Measurements from ENCODE around the gene FBH1.

The FBH1 gene

GRCh38 chr10:5976512-5977470, 86.7 kb downstream of the FBH1 start:
- peak in 2 of 3 experiments; percentile 23 to 49 for DNase-seq (ENCODE audit: low read depth in 2 of 3, low spot score in 2 of 3)

DNA sequence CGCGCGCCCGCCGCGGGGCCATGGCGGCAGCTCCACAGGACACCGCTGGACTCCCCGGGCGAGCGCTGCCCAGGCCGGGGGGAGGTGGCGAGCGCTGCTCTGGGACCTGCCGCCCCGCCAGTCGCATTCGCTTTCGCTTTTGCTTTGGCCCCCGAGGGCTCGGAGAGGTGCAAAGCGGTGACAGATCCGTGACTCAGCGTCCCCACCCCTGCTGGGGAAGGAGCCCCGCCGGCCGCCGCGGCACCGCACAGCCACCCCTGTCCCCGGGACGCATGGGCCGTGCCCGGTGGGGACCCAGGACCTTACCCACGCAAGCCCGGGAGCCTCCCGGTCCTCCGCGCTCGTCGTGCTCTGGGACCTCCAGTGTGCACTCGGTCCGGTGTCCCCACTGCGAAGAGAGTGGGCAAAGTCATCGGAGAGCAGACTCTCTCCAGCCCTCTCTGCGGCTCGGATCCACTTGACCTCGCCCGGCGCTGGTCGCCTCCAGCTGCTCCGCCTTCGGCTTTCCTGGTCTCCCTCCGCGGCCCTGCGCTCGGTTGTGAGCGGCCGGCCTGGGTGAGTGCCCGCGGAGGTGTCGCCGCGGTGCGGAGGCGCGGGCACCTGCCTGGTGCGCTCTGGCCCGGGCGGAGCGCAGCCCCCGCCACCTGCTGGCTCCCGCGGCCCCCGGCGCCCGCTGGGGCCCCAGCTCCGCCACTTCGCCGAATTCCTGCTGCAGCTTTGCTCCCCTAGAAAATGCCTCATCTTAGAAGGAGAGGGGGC, 87.6 kb downstream of the FBH1 start, which contains the start of gene IL15RA:
IL15RA (minus strand) TSS at position 73 of the 759 bp plus-strand sequence; CDS start at position 22, 51 bp downstream.
- peak; percentile 71 to 76 (median 75) for DNase-seq (ENCODE audit: low read depth in 2 of 3, low spot score in 2 of 3)

GRCh38 chr10:5978230-5978489, 88.1 kb downstream of the FBH1 start:
- DNase-seq (ENCODE audit: low read depth in 2 of 3, low spot score in 2 of 3), result no peak

DNA sequence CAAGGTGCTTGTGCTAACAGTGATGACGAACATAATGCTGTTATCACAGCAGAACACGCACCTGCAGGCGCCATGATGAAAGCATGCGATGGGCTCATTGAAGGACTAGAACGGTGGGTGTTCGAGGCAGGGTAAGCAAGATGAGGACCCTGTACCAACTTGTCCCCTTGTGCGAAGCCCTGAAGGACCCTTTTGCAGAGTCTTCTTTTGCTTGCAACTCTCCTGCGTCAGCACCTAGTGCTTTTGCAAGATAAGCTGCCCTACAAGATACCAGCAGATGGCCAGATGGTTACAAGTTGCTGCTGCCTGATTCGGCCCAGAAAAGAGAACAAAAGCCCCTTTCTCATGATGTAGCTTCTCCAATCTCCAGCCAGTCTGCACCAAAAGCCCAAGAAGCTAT, 91.5 kb downstream of the FBH1 start:
- DNase-seq (ENCODE audit: low read depth in 2 of 3, low spot score in 2 of 3), result no peak

- no peak for DNase-seq (ENCODE audit: low read depth in 2 of 3, low spot score in 2 of 3)
These were observed 93.7 kb downstream of the FBH1 start for GRCh38 chr10:5983774-5984173.

DNA sequence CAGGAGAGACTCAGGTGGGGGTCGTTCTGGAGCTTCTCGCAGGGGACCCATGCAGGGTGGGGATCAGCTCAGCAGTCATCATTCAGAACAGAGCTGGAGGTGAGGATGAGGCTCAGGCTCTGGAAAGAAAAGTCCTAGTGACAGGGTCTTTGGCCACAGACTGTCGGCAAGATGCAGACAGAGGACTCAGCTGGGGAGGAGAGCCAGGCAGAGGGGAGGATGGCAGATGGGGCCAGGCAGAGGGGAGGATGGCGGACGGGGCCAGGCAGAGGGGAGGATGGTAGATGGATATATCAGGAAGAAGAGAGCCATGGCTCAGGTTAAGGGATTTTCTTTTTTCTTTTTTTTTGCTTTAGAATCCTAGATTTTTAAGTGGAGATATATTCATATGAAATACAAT, 95.0 kb downstream of the FBH1 start:
- DNase-seq (ENCODE audit: low read depth in 2 of 3, low spot score in 2 of 3), result no peak
